ENCODE measurements around the gene HBE1. TPM values are rescaled to one million over a fixed set of nuclear protein-coding genes. Genes with fewer than 3 reads are reported as not detected.

HBE1 gene
- total and polyA plus RNA-seq, 9 of the 15 experiments (the other 6 are each of a cell fraction or from before 2014, with no cell fraction given), result 612 to 10,250 (median 2,181) TPM

DNA sequence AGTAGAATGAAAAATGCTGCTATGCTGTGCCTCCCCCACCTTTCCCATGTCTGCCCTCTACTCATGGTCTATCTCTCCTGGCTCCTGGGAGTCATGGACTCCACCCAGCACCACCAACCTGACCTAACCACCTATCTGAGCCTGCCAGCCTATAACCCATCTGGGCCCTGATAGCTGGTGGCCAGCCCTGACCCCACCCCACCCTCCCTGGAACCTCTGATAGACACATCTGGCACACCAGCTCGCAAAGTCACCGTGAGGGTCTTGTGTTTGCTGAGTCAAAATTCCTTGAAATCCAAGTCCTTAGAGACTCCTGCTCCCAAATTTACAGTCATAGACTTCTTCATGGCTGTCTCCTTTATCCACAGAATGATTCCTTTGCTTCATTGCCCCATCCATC, 14.9 kb upstream of the HBE1 start (continued):
- TF ChIP-seq, protein P1, sequence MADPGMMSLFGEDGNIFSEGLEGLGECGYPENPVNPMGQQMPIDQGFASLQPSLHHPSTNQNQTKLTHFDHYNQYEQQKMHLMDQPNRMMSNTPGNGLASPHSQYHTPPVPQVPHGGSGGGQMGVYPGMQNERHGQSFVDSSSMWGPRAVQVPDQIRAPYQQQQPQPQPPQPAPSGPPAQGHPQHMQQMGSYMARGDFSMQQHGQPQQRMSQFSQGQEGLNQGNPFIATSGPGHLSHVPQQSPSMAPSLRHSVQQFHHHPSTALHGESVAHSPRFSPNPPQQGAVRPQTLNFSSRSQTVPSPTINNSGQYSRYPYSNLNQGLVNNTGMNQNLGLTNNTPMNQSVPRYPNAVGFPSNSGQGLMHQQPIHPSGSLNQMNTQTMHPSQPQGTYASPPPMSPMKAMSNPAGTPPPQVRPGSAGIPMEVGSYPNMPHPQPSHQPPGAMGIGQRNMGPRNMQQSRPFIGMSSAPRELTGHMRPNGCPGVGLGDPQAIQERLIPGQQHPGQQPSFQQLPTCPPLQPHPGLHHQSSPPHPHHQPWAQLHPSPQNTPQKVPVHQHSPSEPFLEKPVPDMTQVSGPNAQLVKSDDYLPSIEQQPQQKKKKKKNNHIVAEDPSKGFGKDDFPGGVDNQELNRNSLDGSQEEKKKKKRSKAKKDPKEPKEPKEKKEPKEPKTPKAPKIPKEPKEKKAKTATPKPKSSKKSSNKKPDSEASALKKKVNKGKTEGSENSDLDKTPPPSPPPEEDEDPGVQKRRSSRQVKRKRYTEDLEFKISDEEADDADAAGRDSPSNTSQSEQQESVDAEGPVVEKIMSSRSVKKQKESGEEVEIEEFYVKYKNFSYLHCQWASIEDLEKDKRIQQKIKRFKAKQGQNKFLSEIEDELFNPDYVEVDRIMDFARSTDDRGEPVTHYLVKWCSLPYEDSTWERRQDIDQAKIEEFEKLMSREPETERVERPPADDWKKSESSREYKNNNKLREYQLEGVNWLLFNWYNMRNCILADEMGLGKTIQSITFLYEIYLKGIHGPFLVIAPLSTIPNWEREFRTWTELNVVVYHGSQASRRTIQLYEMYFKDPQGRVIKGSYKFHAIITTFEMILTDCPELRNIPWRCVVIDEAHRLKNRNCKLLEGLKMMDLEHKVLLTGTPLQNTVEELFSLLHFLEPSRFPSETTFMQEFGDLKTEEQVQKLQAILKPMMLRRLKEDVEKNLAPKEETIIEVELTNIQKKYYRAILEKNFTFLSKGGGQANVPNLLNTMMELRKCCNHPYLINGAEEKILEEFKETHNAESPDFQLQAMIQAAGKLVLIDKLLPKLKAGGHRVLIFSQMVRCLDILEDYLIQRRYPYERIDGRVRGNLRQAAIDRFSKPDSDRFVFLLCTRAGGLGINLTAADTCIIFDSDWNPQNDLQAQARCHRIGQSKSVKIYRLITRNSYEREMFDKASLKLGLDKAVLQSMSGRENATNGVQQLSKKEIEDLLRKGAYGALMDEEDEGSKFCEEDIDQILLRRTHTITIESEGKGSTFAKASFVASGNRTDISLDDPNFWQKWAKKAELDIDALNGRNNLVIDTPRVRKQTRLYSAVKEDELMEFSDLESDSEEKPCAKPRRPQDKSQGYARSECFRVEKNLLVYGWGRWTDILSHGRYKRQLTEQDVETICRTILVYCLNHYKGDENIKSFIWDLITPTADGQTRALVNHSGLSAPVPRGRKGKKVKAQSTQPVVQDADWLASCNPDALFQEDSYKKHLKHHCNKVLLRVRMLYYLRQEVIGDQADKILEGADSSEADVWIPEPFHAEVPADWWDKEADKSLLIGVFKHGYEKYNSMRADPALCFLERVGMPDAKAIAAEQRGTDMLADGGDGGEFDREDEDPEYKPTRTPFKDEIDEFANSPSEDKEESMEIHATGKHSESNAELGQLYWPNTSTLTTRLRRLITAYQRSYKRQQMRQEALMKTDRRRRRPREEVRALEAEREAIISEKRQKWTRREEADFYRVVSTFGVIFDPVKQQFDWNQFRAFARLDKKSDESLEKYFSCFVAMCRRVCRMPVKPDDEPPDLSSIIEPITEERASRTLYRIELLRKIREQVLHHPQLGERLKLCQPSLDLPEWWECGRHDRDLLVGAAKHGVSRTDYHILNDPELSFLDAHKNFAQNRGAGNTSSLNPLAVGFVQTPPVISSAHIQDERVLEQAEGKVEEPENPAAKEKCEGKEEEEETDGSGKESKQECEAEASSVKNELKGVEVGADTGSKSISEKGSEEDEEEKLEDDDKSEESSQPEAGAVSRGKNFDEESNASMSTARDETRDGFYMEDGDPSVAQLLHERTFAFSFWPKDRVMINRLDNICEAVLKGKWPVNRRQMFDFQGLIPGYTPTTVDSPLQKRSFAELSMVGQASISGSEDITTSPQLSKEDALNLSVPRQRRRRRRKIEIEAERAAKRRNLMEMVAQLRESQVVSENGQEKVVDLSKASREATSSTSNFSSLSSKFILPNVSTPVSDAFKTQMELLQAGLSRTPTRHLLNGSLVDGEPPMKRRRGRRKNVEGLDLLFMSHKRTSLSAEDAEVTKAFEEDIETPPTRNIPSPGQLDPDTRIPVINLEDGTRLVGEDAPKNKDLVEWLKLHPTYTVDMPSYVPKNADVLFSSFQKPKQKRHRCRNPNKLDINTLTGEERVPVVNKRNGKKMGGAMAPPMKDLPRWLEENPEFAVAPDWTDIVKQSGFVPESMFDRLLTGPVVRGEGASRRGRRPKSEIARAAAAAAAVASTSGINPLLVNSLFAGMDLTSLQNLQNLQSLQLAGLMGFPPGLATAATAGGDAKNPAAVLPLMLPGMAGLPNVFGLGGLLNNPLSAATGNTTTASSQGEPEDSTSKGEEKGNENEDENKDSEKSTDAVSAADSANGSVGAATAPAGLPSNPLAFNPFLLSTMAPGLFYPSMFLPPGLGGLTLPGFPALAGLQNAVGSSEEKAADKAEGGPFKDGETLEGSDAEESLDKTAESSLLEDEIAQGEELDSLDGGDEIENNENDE (IDR thresholded peaks at IDR 0.05; ENCODE audit: low read depth, low read length), result no peak
- no peak for TF ChIP-seq CTCFL (IDR thresholded peaks at IDR 0.05; ENCODE audit: borderline replicate concordance, insufficient read depth, low read depth, low read length, poor library complexity, severe bottlenecking)
- no peak for TF ChIP-seq ZNF134 (CRISPR knock-in tag; conservative IDR thresholded peaks at IDR 0.05)
- 0 out of 2 replicates have a peak, but pooled peaks have one; percentile 17 for TF ChIP-seq BHLHE40 (IDR thresholded peaks at IDR 0.05; ENCODE audit: low read length)
- TF ChIP-seq CBFA2T3 (IDR thresholded peaks at IDR 0.05), result peak; percentile 97
- TF ChIP-seq KAT8 (IDR thresholded peaks at IDR 0.05; ENCODE audit: low read depth), result no peak
- no peak for TF ChIP-seq ZNF57 (CRISPR knock-in tag; IDR thresholded peaks at IDR 0.05)
- TF ChIP-seq SUPT5H (IDR thresholded peaks at IDR 0.05), result no peak
- no peak for TF ChIP-seq POLR2AphosphoS2 (IDR thresholded peaks at IDR 0.05; ENCODE audit: low read length)
- 0 out of 4 replicates have a peak, but pooled peaks of 1 of the 2 experiments have one; percentile 7 for TF ChIP-seq HDAC1 (IDR thresholded peaks at IDR 0.05)
- peak; percentile 52 for TF ChIP-seq HDAC3 (IDR thresholded peaks at IDR 0.05; ENCODE audit: borderline replicate concordance, partially characterized antibody)

Measured in K562 (cell line).